PC-9 (cell line): ENCODE results near the gene SLC1A2. TPM values are rescaled to one million over a fixed set of nuclear protein-coding genes. Genes with fewer than 3 reads are reported as not detected.
A peak's percentile ranks its signal among the peaks of the same experiment; 100 is the strongest.

Source experiments
- BruUV-seq: library from RNA; stranded (reverse); fragments of 400-500 nt; replicated peaks from 2 replicates; lab custom pipeline; 2021; lab: Mats Ljungman, UMichigan
- CTCF ChIA-PET: fragments of 300-600 bp; sonication (Branson Sonifier 250); formaldehyde crosslinking; loops from one replicate; lab custom pipeline; 2022; ENCODE audit warnings: antibody characterized with exemption; lab: Charles Lee
- POLR2A ChIA-PET: fragments of 300-600 bp; sonication (Branson Sonifier 250); formaldehyde crosslinking; loops from one replicate; lab custom pipeline; 2022; ENCODE audit warnings: antibody characterized with exemption; ENCODE audit not compliant: unreplicated experiment; lab: Charles Lee
- DNase-seq, 2 experiments: peaks; one replicate each; pipeline versions ENCODE4 v3.0.0 to v3.0.0-alpha.2; 2015 to 2022; ENCODE audit warnings: mixed read lengths in 1 of 2
- H2AFZ ChIP-seq: fragments of 200-600 bp; sonication (generic); 2 replicates; pipeline ENCODE4 v1.8.1; 2017; ENCODE audit warnings: antibody characterized with exemption
- H3F3A ChIP-seq: fragments of 200-600 bp; sonication (generic); 2 replicates; pipeline ENCODE4 v1.8.1; 2017; ENCODE audit warnings: antibody characterized with exemption, mild to moderate bottlenecking, low read depth; ENCODE audit not compliant: insufficient read depth
- H3K27ac ChIP-seq: fragments of 200-600 bp; sonication (generic); 2 replicates; pipeline ENCODE4 v1.6.1; 2016; ENCODE audit warnings: mixed run types
- H3K27me3 ChIP-seq: fragments of 200-600 bp; sonication (generic); 2 replicates; pipeline ENCODE4 v1.6.1; 2016; ENCODE audit warnings: low read depth, mixed run types; ENCODE audit not compliant: insufficient read depth
- H3K36me3 ChIP-seq: fragments of 200-600 bp; sonication (generic); 2 replicates; pipeline ENCODE4 v1.6.1; 2016; ENCODE audit warnings: low read depth, mixed run types
- H3K4me1 ChIP-seq: fragments of 200-600 bp; sonication (generic); replicated peaks from 2 replicates; pipeline ENCODE4 v1.6.1; 2016; ENCODE audit warnings: mixed run types; ENCODE audit not compliant: insufficient read depth
- H3K4me2 ChIP-seq: fragments of 200-600 bp; sonication (generic); 2 replicates; pipeline ENCODE4 v1.6.1; 2017; ENCODE audit warnings: mixed run types
- H3K4me3 ChIP-seq: fragments of 200-600 bp; sonication (generic); 2 replicates; pipeline ENCODE4 v1.6.1; 2016; ENCODE audit warnings: mixed run types
- H3K79me2 ChIP-seq: fragments of 200-600 bp; sonication (generic); 2 replicates; pipeline ENCODE4 v1.6.1; 2017; ENCODE audit warnings: low read depth, mixed run types
- H3K9me2 ChIP-seq: fragments of 200-600 bp; sonication (generic); 2 replicates; pipeline ENCODE4 v1.8.1; 2017; ENCODE audit warnings: mild to moderate bottlenecking; ENCODE audit not compliant: insufficient read depth
- H3K9me3 ChIP-seq: fragments of 200-600 bp; sonication (generic); 2 replicates; pipeline ENCODE4 v1.8.1; 2016; ENCODE audit warnings: low read depth; ENCODE audit not compliant: insufficient read depth
- H4K20me1 ChIP-seq: fragments of 200-600 bp; sonication (generic); 2 replicates; pipeline ENCODE4 v1.8.1; 2017; ENCODE audit not compliant: insufficient read depth
- CTCF ChIP-seq: fragments of 200-600 bp; sonication (generic); conservative IDR thresholded peaks from 2 replicates; pipeline ENCODE4 v1.6.1; 2017; ENCODE audit warnings: mixed run types, antibody characterized with exemption, mild to moderate bottlenecking, moderate library complexity
- EZH2 ChIP-seq: fragments of 200-600 bp; sonication (generic); IDR thresholded peaks from 2 replicates; pipeline ENCODE4 v1.8.0; 2017; ENCODE audit warnings: antibody characterized with exemption, low read depth
- intact Hi-C: fragments of 100-400 bp; cut with micrococcal nuclease; formaldehyde crosslinking; loops from one replicate; pipeline ENCODE4 v1.10.0; 2022; ENCODE audit not compliant: unreplicated experiment
- total RNA-seq: library from RNA; stranded (reverse); gene quantifications from 2 replicates; pipeline ENCODE4 v1.2.3, GENCODE V29; 2021

Gene SLC1A2
- total RNA-seq, 1 experiment from 2014 or later: 0.09 TPM

DNA sequence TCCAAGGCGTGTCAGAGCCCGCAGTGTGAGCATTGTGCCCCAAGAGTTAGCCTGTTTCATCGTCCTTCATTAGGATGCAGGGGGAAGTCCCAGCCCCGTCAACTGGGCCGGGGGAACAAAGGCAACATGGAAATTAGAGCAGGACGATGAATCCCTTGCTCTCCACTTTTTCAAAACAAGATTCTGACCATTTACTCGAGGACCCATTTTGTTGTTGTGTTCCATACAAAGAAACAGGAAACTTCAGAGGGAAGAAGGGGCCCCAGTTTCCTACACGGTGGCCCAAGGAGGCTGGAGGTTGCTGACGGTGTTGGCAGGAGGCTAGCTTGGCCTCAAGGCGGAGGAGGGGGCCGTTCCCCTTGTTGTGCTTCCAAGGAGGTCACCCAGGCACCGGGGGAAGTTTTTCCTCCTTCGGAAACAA, 44.0 kb upstream of the SLC1A2 start:
- H4K20me1 ChIP-seq: no peaks in the 10 kb centered on the region
- 0 out of 2 replicates have a peak, but pooled peaks cover 3% of the 10 kb centered on the region for H3F3A ChIP-seq
- H3K36me3 ChIP-seq: no peaks in the 10 kb centered on the region
- no peaks in the 10 kb centered on the region for H3K4me1 ChIP-seq
- no peak overlapping the region for H3K4me3 ChIP-seq
- TF ChIP-seq EZH2 (no peak), CTCF (no peak)
- ChIA-PET POLR2A (no interaction called here), CTCF (no interaction called here)
- H3K9me3 ChIP-seq: no peaks in the 10 kb centered on the region
- intact Hi-C loops: no loop called here
- H3K27me3 ChIP-seq: peaks cover 5% of the 10 kb centered on the region; the same call in 1 of the 2 replicates
- no peaks in the 10 kb centered on the region for H3K9me2 ChIP-seq
- H3K4me2 ChIP-seq: no peak overlapping the region
- H3K79me2 ChIP-seq: no peaks in the 10 kb centered on the region
- no peak overlapping the region for H2AFZ ChIP-seq
- no TSS peak for BruUV-seq
- no peak for DNase-seq
- no peak overlapping the region for H3K27ac ChIP-seq

DNA sequence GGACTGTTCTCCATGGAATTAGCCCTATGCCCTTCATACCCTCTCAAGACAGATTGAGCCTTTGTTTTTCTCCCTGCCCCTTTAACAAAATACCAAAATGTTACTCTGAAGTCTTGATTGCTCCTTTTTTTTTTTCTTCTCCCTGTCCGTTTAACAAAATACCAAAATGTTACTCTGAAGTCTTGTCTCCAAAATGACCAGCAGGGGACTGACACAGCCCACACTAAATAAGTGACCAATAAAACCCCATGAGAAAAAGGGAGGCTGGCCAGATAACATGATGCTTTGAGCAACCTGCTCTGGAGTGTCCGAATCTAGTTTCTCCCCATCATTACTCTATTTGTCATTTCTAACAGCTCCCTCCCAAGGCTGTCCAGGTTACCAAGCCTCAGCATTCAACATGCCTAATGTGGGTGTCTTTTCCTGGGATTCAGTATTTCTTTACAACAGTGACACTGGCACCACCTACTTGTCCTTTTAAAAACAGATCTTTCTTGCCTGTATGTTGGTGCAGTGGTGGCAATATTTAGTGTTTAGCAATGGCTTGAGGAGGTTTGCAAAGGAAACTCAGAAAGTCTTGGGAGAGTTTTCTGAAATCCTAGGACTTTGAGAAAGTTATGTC, 42.7 kb upstream of the SLC1A2 start:
- Histone ChIP-seq H4K20me1 (no peaks in the 10 kb centered on the region), H3K36me3 (no peaks in the 10 kb centered on the region), H3K9me3 (no peaks in the 10 kb centered on the region), H3K79me2 (no peaks in the 10 kb centered on the region), H3K27ac (no peak overlapping the region), H2AFZ (no peak overlapping the region), H3K9me2 (no peaks in the 10 kb centered on the region), H3K4me1 (no peaks in the 10 kb centered on the region), H3K4me3 (no peak overlapping the region), H3K27me3 (no peaks in the 10 kb centered on the region), H3K4me2 (no peak overlapping the region), H3F3A (0 out of 2 replicates have a peak, but pooled peaks cover 3% of the 10 kb centered on the region)
- TF ChIP-seq EZH2 (no peak), CTCF (peak; percentile 28; the same call in 1 of the 2 replicates)
- ChIA-PET POLR2A (no interaction called here), CTCF (no interaction called here)
- intact Hi-C loops: no loop called here
- DNase-seq: no peak
- BruUV-seq: no TSS peak

- H3K36me3 ChIP-seq: no peaks in the 10 kb centered on the region
- H3K4me1 ChIP-seq: no peaks in the 10 kb centered on the region
- H3K79me2 ChIP-seq: no peaks in the 10 kb centered on the region
- CTCF ChIA-PET: no interaction called here
- H3K27me3 ChIP-seq: peaks cover 11% of the 10 kb centered on the region; the same call in 1 of the 2 replicates
- intact Hi-C loops: no loop called here
- H3K4me3 ChIP-seq: no peak overlapping the region
- no peaks in the 10 kb centered on the region for H3K9me3 ChIP-seq
- no peak overlapping the region for H3K27ac ChIP-seq
- H3F3A ChIP-seq: no peaks in the 10 kb centered on the region
- no peak overlapping the region for H3K4me2 ChIP-seq
- no peak overlapping the region for H2AFZ ChIP-seq
- no peaks in the 10 kb centered on the region for H3K9me2 ChIP-seq
- TF ChIP-seq EZH2: no peak
- no peak for TF ChIP-seq CTCF
- H4K20me1 ChIP-seq: no peaks in the 10 kb centered on the region
- no TSS peak for BruUV-seq
- POLR2A ChIA-PET: no interaction called here
- no peak for DNase-seq
Observed at GRCh38 chr11:35459489-35459888, 40.1 kb upstream of the SLC1A2 start.
